GM23248 (cell line): ENCODE results near the gene JARID2. TPM values are rescaled to one million over a fixed set of nuclear protein-coding genes. Genes with fewer than 3 reads are reported as not detected.

Experiments
- DNase-seq: peaks from one replicate; pipeline ENCODE4 v3.0.0-alpha.2; 2015
- H2AFZ ChIP-seq: fragments of 200-600 bp; sonication (generic); 2 replicates; pipeline ENCODE4 v1.6.1; 2016; ENCODE audit warnings: antibody characterized with exemption
- H3F3A ChIP-seq: fragments of 200-600 bp; sonication (generic); 2 replicates; pipeline ENCODE4 v1.6.1; 2016; ENCODE audit warnings: mild to moderate bottlenecking, antibody characterized with exemption, mixed run types; ENCODE audit not compliant: insufficient read depth
- H3K27ac ChIP-seq: fragments of 200-600 bp; sonication (generic); 2 replicates; pipeline ENCODE4 v1.5.1; 2016; ENCODE audit warnings: mild to moderate bottlenecking
- H3K27me3 ChIP-seq: fragments of 200-600 bp; sonication (generic); replicated peaks from 2 replicates; pipeline ENCODE4 v1.6.1; 2016; ENCODE audit warnings: mild to moderate bottlenecking; ENCODE audit not compliant: insufficient read depth
- H3K36me3 ChIP-seq: fragments of 200-600 bp; sonication (generic); 2 replicates; pipeline ENCODE4 v1.6.1; 2016; ENCODE audit warnings: low read depth, mild to moderate bottlenecking
- H3K4me1 ChIP-seq: fragments of 200-600 bp; sonication (generic); 2 replicates; pipeline ENCODE4 v1.6.1; 2016; ENCODE audit warnings: mild to moderate bottlenecking; ENCODE audit not compliant: insufficient read depth
- H3K4me2 ChIP-seq: fragments of 200-600 bp; sonication (generic); one replicate; pipeline ENCODE4 v1.6.1; 2016; ENCODE audit warnings: mild to moderate bottlenecking; ENCODE audit not compliant: unreplicated experiment
- H3K4me3 ChIP-seq: fragments of 200-600 bp; sonication (generic); 2 replicates; pipeline ENCODE4 v1.5.1; 2016; ENCODE audit warnings: mild to moderate bottlenecking
- H3K79me2 ChIP-seq: fragments of 200-600 bp; sonication (generic); 2 replicates; pipeline ENCODE4 v1.6.1; 2016; ENCODE audit warnings: mild to moderate bottlenecking; ENCODE audit not compliant: insufficient read depth
- H3K9ac ChIP-seq: fragments of 200-600 bp; sonication (generic); 2 replicates; pipeline ENCODE4 v1.6.1; 2016; ENCODE audit warnings: mild to moderate bottlenecking
- H3K9me2 ChIP-seq: fragments of 200-600 bp; sonication (generic); 2 replicates; pipeline ENCODE4 v1.6.1; 2016; ENCODE audit warnings: mixed run types, mild to moderate bottlenecking, moderate library complexity; ENCODE audit not compliant: insufficient read depth
- H3K9me3 ChIP-seq: fragments of 200-600 bp; sonication (generic); one replicate; pipeline ENCODE4 v1.6.1; 2017; ENCODE audit warnings: low read depth
- H4K20me1 ChIP-seq: fragments of 200-600 bp; sonication (generic); 2 replicates; pipeline ENCODE4 v1.6.0; 2016; ENCODE audit not compliant: insufficient read depth
- EZH2 ChIP-seq: fragments of 200-600 bp; sonication (generic); IDR thresholded peaks from 2 replicates; pipeline ENCODE4 v1.6.1; 2018; ENCODE audit warnings: antibody characterized with exemption, mild to moderate bottlenecking; ENCODE audit not compliant: insufficient read depth, poor library complexity, severe bottlenecking
- EZH2phosphoT487 ChIP-seq: fragments of 200-600 bp; sonication (generic); IDR thresholded peaks from 2 replicates; pipeline ENCODE4 v1.6.1; 2018; ENCODE audit warnings: antibody characterized with exemption, moderate library complexity, mild to moderate bottlenecking, low read depth; ENCODE audit not compliant: insufficient read depth
- WGBS, 2 experiments: methylation state at CpG; one replicate each; pipeline ENCODE4 v1.1.6; 2015 to 2017; ENCODE audit warnings: low lambda C conversion rate in 2 of 2, low coverage in 1 of 2; ENCODE audit errors: missing lambda C conversion rate in 2 of 2; 5-methylcytosine and 5-hydroxymethylcytosine counted together
- in situ Hi-C: fragments of 300-500 bp; cut with MboI; formaldehyde crosslinking; loops from 2 replicates; pipeline ENCODE4 v1.15.0; 2020
- polyA plus RNA-seq: library from polyadenylated mRNA; unstranded; fragments of >200 nt; fragmentation: Nextera tagmentation; extraction: Ambion mirVana; gene quantifications from 2 replicates; pipeline ENCODE4 v1.2.1, GENCODE V29; 2016
- total RNA-seq: library from RNA; depleted of rRNA; stranded (reverse); fragments of >200 nt; shearing (Covaris generic); gene quantifications from 2 replicates; pipeline ENCODE4 v1.2.3, GENCODE V29; 2014

Gene JARID2
- total and polyA plus RNA-seq, 2 experiments from 2014 or later, result 3.9 to 9.3 TPM

DNA sequence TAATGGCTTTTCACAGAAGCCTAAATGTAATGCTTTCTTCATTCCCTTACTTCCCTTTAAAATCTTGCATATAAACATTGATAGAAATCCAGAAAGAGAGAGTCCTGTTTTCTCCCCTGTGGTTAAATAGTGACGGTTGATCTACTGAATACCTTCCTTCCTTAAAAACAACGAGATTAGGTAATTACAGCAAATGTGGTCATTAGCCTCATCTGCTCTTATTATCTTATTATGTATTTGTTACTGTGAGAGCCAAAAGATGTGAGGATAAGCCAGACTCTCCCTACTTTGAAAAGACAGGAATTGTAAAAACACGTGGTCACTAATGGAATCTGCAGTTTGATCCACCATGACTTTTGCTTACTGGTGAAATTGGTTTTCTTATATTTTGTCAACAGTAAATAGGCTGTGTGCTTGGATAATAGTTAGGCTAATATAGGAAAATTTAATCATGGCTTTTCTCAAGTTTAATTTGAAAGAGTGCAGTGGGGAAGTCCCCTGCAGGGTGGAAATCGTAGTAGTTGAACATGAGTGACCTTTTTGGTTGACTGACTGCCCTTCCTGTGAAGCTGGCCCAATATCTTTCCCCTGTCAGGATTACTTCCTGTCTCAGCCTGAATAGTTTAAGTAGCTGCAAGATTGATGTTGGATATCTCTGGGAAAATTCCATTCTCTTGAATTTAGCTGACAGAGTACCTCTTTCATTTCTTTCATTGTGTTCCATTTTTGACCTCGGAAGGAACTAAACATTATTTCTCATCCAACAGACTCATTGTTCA, 62.8 kb downstream of the JARID2 start:
- H3F3A ChIP-seq, result peaks cover 42% of the 10 kb centered on the region
- no peak overlapping the region for H2AFZ ChIP-seq
- in situ Hi-C loops, result no loop called here
- peak overlapping the region; percentile 43 for H3K4me2 ChIP-seq
- H3K4me3 ChIP-seq, result no peak overlapping the region
- no peaks in the 10 kb centered on the region for H3K36me3 ChIP-seq
- H3K79me2 ChIP-seq, result peaks cover 99% of the 10 kb centered on the region
- no peaks in the 10 kb centered on the region for H3K27me3 ChIP-seq
- H3K9me3 ChIP-seq, result no peaks in the 10 kb centered on the region
- H3K9ac ChIP-seq, result no peak overlapping the region
- H3K4me1 ChIP-seq, result peaks cover 60% of the 10 kb centered on the region
- DNase-seq, result peak; percentile 23
- H4K20me1 ChIP-seq, result peaks cover 9% of the 10 kb centered on the region; the same call in 1 of the 2 replicates
- WGBS, 2 experiments, result 70 to 74% methylated on average over 5 of the region's 5 CpGs
- no peaks in the 10 kb centered on the region; the same call in 1 of the 2 replicates for H3K9me2 ChIP-seq
- TF ChIP-seq EZH2 (no peak), EZH2phosphoT487 (no peak)
- peak overlapping the region; percentile 19; the same call in 1 of the 2 replicates for H3K27ac ChIP-seq

DNA sequence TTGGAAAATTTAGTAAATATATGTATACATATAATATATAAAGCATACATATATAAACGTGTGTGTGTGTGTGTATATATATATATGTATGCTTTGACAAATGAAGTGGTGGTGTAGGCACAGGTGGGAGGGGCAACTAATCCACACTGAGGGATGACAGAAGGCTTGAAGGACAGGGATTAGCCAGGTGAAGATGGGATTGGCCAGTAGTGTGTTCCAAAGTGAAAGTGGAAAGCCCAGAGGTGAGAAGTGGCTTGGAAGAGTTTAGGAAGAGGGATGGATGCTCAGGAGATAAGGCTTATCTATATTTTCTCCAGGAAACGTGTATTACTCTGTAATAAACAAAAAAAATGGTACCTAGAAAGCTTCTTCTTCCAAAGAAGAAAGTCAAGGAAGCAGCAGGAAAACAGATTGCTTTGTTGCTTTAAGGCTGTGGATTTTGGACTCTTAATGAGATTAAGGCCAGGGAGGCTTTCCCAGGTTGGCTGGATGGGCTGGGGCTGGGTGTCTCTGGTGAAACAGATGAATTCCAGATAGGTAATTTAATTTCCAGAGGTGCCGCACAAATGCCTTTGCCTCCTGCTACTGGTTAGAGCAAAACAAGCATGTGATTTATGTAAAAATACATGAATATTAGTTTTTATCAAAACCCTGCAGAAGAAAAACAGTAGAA, 63.9 kb downstream of the JARID2 start:
- H3K9ac ChIP-seq, result no peak overlapping the region
- H3K4me2 ChIP-seq, result peak overlapping the region; percentile 43
- 0 out of 2 replicates have a peak overlapping the region, but pooled peaks have one; percentile 16 for H3K27ac ChIP-seq
- no peak overlapping the region for H3K4me3 ChIP-seq
- H3K4me1 ChIP-seq, result peaks cover 60% of the 10 kb centered on the region
- no peaks in the 10 kb centered on the region for H3K27me3 ChIP-seq
- peaks cover 42% of the 10 kb centered on the region for H3F3A ChIP-seq
- DNase-seq, result no peak
- H3K36me3 ChIP-seq, result no peaks in the 10 kb centered on the region
- WGBS, 2 experiments, result 90 to 98% methylated on average over 3 of the region's 3 CpGs
- H4K20me1 ChIP-seq, result peaks cover 9% of the 10 kb centered on the region; the same call in 1 of the 2 replicates
- no peaks in the 10 kb centered on the region for H3K9me3 ChIP-seq
- no peaks in the 10 kb centered on the region; the same call in 1 of the 2 replicates for H3K9me2 ChIP-seq
- peaks cover 100% of the 10 kb centered on the region for H3K79me2 ChIP-seq
- in situ Hi-C loops, result no loop called here
- no peak for TF ChIP-seq EZH2phosphoT487
- no peak for TF ChIP-seq EZH2
- no peak overlapping the region for H2AFZ ChIP-seq

DNA sequence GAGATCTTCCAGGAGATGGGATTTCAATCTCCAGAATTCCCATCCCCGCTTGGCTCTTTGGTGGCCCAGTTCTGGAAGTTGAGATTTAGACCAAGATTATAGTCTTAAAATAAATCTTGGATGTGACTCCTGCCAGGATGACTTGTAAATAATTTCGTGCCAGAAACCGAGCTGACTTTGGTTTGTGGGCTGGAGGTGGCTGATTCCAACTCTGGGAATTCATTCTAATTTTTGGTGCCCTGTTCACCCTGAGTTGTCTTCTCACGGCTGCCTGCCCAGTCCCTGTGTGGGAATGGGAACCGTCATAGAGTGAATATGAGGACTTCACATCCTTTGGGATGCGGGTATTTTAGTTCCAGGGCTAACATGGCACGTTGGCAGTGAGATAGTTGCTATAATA, 64.8 kb downstream of the JARID2 start:
- TF ChIP-seq EZH2 (no peak), EZH2phosphoT487 (no peak)
- Histone ChIP-seq H3K79me2 (peaks cover 100% of the 10 kb centered on the region), H2AFZ (no peak overlapping the region), H3K36me3 (no peaks in the 10 kb centered on the region), H4K20me1 (peaks cover 9% of the 10 kb centered on the region; the same call in 1 of the 2 replicates), H3K27me3 (no peaks in the 10 kb centered on the region), H3K27ac (peak overlapping the region; percentile 63), H3K4me3 (no peak overlapping the region), H3K9ac (0 out of 2 replicates have a peak overlapping the region, but pooled peaks have one; percentile 30), H3K4me2 (peak overlapping the region; percentile 5), H3F3A (peaks cover 37% of the 10 kb centered on the region), H3K4me1 (peaks cover 59% of the 10 kb centered on the region), H3K9me3 (no peaks in the 10 kb centered on the region), H3K9me2 (no peaks in the 10 kb centered on the region; the same call in none of the 2 replicates)
- in situ Hi-C loops, result no loop called here
- DNase-seq, result peak; percentile 84
- 41 to 47% methylated on average over 7 of the region's 7 CpGs for WGBS, 2 experiments

DNA sequence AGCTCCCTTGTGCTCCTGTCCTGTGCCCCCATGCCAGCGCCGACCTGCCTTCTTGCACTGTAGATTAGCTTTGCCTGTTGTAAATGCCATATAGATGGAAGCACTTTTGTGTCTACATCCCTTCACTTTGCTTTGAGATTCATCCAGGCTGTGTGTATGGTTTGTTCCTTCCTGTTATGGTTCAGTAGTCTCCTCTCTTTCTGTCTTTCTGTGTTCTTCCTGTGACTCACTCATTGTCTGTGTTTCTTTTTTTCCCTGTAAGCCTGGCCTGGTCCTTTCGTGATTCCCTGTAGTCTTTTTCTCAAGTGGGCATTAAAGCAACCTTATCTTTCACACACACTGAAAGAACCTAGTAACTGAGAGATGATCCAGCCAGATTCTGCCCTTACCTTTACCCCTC, 66.6 kb downstream of the JARID2 start:
- peaks cover 51% of the 10 kb centered on the region for H3K4me1 ChIP-seq
- H3K36me3 ChIP-seq, result no peaks in the 10 kb centered on the region
- no peaks in the 10 kb centered on the region for H3K9me3 ChIP-seq
- H2AFZ ChIP-seq, result no peak overlapping the region
- H3K4me3 ChIP-seq, result no peak overlapping the region
- H4K20me1 ChIP-seq, result peaks cover 9% of the 10 kb centered on the region; the same call in 1 of the 2 replicates
- peak overlapping the region; percentile 45 for H3K27ac ChIP-seq
- H3K9ac ChIP-seq, result no peak overlapping the region
- WGBS, 2 experiments, result 83% methylated on average over 3 of the region's 3 CpGs
- H3K9me2 ChIP-seq, result no peaks in the 10 kb centered on the region; the same call in none of the 2 replicates
- no peak for TF ChIP-seq EZH2
- TF ChIP-seq EZH2phosphoT487, result no peak
- in situ Hi-C loops, result no loop called here
- peaks cover 35% of the 10 kb centered on the region for H3F3A ChIP-seq
- peak; percentile 49 for DNase-seq
- peaks cover 100% of the 10 kb centered on the region for H3K79me2 ChIP-seq
- no peak overlapping the region for H3K4me2 ChIP-seq
- H3K27me3 ChIP-seq, result no peaks in the 10 kb centered on the region
